Measurements from ENCODE around the gene SBF2. TPM values are rescaled to one million over a fixed set of nuclear protein-coding genes. Genes with fewer than 3 reads are reported as not detected.

SBF2 gene
- total and polyA plus RNA-seq, 11 donors, result 10.4 to 33.9 (median 20.9) TPM

- Histone ChIP-seq H3K9me3 (no peaks in the 10 kb centered on the region), H3K27me3 (no peaks in the 10 kb centered on the region), H3K4me3 (no peak overlapping the region), H3K4me1 (peaks cover 0 to 34% (median 11%) of the 10 kb centered on the region in 12 donors), H3K36me3 (no peaks in the 10 kb centered on the region), H3K27ac (peak overlapping the region in 1 of 12 donors; percentile 43)
- TF ChIP-seq POLR2A (IDR thresholded peaks at IDR 0.05) (no peak), CTCF (IDR thresholded peaks at IDR 0.05) (no peak)
- intact Hi-C loops (cut with DNase I), result loop anchor here (5.0 to 10.0 kb wide), 10 partner anchors 114 to 1306 kb away; no protein-coding TSS in a partner anchor
- DNase-seq (no peak), ATAC-seq (no peak)
- 83 to 95% (median 90%) methylated on average over 4 of the region's 4 CpGs for WGBS, 4 donors
These were observed 26.9 kb upstream of the SBF2 start for GRCh38 chr11:10320736-10321465.

DNA sequence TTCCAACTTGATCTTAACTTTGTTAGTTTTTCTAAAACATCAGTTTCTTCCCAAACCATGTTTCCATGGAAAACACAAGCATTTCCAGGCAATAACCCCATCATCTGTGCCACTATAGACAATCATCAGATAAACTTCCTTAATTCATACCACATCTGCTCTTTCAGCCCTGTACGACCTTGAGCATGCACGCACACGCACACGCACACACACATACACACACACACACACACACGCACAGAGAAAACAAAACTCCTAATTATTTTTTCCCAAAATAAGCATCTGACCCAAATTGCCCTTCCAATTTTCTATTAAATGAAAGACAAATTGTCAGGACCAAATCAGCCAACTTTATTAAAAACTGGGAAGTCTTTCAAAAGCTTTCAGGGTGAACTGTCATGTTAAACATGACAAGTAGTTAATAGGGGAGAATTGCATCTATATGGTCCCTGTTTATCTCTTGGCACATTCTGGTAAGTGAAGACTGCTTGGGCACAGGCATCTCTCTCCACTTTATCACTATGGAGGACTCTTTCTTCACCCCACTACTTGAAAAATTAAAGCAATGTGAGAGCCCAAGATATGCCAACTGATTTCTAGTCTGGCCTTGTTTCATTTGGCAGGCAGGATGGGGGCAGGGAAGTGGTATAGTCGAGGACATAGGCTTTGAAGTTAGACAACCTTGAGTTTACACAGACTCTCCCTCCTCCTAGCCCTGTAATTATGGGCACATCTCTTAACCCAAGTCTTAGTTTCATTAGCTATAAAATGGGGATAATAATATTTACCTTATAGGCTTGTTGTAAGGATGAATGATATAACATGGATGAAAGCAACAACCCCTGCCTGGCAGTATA is 25.9 kb upstream of the SBF2 start:
- TF ChIP-seq POLR2A (IDR thresholded peaks at IDR 0.05) (no peak), CTCF (IDR thresholded peaks at IDR 0.05) (no peak)
- no peaks in the 10 kb centered on the region for H3K36me3 ChIP-seq
- ATAC-seq, result no peak
- H3K27ac ChIP-seq, result peak overlapping the region in 1 of 12 donors; percentile 43
- no peak for DNase-seq
- 55 to 66% (median 61%) methylated on average over 6 of the region's 6 CpGs for WGBS, 4 donors
- H3K9me3 ChIP-seq, result no peaks in the 10 kb centered on the region
- peaks cover 0 to 25% (median 11%) of the 10 kb centered on the region in 12 donors for H3K4me1 ChIP-seq
- H3K4me3 ChIP-seq, result no peak overlapping the region
- intact Hi-C loops (cut with DNase I), result loop anchor here (5.0 to 10.0 kb wide), 11 partner anchors 113 to 1305 kb away; no protein-coding TSS in a partner anchor
- no peaks in the 10 kb centered on the region for H3K27me3 ChIP-seq

- H3K27ac ChIP-seq, result no peak overlapping the region
- ATAC-seq (no peak), DNase-seq (no peak)
- no peaks in the 10 kb centered on the region for H3K27me3 ChIP-seq
- no peaks in the 10 kb centered on the region for H3K9me3 ChIP-seq
- TF ChIP-seq POLR2A (IDR thresholded peaks at IDR 0.05) (no peak), CTCF (IDR thresholded peaks at IDR 0.05) (no peak)
- no peak overlapping the region for H3K4me3 ChIP-seq
- intact Hi-C loops (cut with DNase I), result loop anchor here in 1 of 10 donors (10.0 kb wide), 1 partner anchor 954 kb away; no protein-coding TSS in a partner anchor
- 70 to 83% (median 75%) methylated on average over 3 of the region's 3 CpGs for WGBS, 4 donors
- peaks cover 0 to 21% (median 10%) of the 10 kb centered on the region in 12 donors for H3K4me1 ChIP-seq
- no peaks in the 10 kb centered on the region for H3K36me3 ChIP-seq
These were observed 24.4 kb upstream of the SBF2 start for GRCh38 chr11:10318527-10318802.
